ENCODE results near the gene LYZL6.

LYZL6 gene, protein sequence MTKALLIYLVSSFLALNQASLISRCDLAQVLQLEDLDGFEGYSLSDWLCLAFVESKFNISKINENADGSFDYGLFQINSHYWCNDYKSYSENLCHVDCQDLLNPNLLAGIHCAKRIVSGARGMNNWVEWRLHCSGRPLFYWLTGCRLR

DNA sequence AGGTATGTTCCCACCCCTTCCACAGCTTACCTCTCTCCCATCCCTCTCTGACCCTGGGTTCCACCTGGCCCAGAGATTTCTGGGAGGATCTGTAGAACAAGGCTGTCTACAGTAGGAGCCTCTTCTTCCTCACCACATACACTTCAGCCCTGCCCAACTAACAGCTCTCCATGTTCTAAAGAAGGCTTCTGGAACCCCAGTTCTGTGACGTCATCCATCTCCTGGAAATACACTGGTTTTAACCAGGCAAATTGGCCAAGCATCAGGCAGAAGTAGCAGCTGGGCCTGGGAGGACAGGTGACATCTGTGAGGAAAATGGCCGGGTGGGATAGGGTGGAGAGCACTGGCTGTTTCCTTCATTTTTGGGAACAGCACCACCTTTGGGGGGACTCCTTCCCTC, at the start of gene LYZL6:
TSS of gene LYZL6 (minus strand) at position 177 of the 400 bp plus-strand sequence. CDS start 4,357 bp downstream, outside the sequence.
- DNase-seq (ENCODE audit: low read depth): no peak

DNA sequence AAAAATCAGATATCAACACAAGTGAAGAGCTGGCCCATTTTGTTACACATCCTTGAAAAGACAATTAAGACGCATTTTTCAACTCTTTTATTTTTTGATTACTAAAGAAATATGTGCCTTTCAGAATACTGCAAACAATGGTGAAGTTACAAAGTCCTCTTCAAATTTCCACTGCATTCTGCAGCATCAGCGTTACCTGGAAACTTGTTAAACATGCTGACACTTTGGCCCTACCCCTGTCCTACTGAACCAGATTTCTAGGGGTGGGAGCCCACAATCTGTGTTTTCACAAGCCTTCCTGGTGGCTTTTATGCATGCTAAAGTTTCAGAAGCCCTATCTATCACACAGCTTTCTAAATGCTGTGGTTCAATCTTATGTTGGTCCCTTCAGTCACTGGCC, 47.6 kb upstream of the LYZL6 start:
- no peak for DNase-seq (ENCODE audit: low read depth)

DNA sequence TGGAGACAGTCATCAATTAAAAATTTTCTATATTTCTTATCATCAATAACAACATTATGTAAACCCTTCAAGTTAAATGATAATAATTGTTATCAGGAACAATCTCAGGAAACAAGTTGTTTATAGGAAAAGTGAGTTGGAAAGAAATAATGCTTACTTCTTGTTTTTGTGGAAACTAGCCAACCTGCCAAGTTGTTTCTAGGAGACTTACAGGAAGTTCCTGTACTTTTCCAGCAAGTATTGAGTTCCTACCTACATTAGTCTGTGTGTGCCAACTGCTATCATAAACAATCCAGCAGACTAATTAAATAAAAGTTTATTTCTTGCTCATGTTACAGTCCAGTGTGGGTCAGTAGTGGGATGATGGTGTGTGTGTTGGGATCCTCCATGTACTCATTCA, 44.7 kb upstream of the LYZL6 start:
- DNase-seq (ENCODE audit: low read depth): no peak

DNA sequence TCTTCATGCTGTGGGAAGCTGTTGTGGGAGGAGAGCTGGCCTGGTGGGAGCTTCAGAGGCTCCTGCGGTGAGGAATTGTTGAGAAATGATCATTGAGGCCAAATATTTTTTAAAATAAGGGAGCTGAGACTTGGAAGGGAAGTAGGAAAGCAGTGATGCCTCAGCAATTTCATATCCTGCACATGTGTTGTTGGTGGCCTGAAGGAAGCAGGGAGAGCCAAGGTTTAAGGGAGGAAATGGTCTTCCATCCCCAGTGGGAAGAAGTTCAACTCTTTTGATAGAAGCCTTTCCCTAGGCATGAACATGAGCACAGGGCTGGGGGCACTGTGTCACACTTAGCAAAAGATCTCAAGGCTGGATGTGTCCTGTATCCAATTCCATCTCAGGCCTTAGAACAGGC, 43.1 kb upstream of the LYZL6 start, which contains the start of gene CCL14:
TSS of gene CCL14 (minus strand) at position 87 of the 400 bp plus-strand sequence. CDS start at position 7, 80 bp downstream.
- DNase-seq (ENCODE audit: low read depth): no peak

DNA sequence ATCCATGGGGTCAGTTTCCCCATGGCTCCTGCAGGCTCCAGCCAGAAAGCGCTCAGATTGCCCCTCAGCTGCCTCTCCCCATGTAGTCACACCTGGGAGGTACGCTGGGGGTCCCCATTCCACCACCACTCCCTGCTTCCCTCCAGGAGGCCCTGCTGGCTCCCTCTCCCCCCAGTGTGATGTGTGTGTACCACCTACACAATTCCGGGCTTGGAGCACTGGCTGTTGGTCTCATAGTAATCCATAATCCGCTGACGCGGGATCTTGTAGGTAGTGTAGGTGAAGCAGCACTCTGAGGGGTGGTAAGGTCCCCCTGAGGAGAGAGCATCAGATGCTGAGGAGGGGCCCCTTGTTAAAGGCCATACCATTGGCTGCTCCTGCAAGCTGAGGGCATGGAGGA, 40.6 kb upstream of the LYZL6 start:
- no peak for DNase-seq (ENCODE audit: low read depth)

DNA sequence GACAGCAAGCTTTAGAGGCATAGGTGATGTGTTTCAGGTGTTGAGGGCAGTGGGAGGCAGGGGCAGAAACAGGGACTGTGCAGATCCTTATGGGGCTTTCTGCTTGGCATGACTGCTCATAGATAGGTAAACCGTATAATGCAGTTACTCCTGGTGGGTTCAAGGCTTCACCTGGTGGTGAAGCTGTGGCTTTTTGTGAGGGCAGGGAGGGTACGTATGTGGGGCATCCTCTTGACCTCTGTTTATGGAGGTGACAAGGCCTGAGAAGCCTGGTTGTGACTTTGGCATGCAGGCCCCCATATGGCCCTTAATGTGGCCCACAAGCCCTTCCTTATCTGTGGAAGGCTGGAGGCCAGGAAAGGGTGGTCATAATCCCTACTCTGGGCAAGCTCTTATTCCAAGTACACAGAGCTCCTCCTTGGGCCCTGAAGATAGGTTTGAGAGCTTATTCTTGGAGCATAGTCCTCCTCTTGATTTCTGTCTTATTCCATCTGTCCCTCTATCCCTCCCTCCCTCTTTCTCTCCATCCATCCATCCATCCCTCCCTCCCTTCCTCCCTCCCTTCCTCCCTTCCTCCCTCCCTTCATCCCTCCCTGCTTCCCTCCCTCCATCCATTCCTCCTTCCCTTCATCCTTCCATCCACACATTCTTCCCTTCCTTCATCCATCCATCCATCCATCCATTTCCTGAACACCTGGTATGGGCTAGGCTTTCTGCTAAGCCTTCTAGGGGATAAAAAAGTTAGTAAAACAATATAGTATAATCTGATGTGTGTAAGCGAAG, 39.1 kb upstream of the LYZL6 start:
- DNase-seq (ENCODE audit: low read depth): no peak

DNA sequence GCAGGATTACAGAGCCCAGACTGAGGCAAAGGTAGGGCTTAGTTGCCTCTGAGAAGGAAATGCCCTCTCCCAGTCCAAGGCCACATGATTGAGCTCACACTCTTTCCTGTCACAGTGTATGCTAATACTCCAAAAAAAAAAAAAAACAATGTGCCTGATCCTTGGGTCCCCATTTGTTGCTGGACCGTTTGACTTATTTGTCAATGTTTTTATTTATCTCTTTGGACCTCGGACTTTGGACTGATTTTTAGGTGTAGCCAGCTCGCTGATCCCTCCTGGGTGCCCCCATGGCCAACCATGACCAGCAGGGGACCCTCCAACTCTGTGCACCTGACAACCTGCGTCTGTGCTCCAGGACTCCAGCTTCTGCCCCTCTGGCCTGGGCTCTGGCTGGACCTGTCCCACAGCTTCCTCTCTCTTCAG, 38.4 kb upstream of the LYZL6 start:
- no peak for DNase-seq (ENCODE audit: low read depth)

DNA sequence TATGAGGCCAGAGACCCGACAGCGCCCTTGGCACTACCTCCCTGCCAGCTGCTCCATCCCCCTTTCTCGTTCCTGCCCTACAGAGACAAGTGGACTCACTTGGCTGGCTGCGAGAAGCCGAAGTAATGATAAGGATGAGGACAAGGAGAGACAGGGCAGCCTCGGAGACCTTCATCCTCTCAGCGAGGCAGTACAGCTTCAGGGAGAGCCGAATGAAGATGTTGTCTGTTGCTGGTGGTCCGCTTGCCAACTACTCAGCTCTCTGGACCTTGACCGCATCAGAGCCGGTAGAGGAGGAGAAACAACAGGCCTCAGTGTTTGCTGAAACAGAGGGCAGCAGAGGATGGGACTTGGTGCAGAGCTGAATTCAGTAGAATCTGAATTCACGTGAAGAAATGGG, 37.7 kb upstream of the LYZL6 start, which contains the start of gene CCL16:
TSS of gene CCL16 (minus strand) at position 252 of the 400 bp plus-strand sequence. CDS start at position 175, 77 bp downstream.
- no peak for DNase-seq (ENCODE audit: low read depth)

DNA sequence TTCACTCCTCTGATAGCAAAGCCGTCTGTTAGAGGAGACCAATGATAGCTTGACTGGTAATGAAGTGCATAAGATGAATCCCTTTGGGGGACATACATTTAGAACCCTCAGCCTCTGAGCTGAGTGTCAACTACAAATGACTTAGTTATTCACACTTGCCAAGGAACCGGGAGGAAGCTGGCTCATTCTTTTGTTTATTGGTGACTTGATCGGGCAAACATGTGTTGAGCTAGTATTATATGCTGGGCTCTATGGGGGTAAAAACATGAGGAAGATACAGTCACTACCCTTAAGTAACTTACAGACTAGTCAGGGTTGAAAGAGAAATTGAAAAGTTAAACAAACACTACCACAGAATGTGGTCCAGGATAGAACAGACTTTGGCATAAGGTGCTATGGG, 34.8 kb upstream of the LYZL6 start:
- no peak for DNase-seq (ENCODE audit: low read depth)

DNA sequence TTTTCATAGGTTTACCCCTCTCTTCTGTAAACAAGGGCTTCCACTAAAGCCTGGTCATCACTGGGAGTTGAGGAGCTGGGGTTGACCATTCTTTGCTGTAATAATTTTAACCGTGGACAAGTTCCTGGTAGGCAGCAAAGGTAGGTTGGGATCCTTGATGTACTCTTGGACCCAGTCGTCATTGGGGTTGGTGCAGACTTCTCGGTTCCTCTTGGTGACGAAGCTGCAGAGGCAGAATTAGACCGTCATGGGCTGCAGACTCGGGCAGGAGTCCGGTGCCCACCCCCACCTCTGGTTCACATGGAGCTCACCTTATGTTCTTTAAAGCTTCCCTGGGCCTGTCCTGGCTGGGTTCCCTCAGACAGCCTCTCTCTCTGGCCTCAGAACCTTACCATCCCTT, 34.0 kb upstream of the LYZL6 start:
- DNase-seq (ENCODE audit: low read depth): no peak

DNA sequence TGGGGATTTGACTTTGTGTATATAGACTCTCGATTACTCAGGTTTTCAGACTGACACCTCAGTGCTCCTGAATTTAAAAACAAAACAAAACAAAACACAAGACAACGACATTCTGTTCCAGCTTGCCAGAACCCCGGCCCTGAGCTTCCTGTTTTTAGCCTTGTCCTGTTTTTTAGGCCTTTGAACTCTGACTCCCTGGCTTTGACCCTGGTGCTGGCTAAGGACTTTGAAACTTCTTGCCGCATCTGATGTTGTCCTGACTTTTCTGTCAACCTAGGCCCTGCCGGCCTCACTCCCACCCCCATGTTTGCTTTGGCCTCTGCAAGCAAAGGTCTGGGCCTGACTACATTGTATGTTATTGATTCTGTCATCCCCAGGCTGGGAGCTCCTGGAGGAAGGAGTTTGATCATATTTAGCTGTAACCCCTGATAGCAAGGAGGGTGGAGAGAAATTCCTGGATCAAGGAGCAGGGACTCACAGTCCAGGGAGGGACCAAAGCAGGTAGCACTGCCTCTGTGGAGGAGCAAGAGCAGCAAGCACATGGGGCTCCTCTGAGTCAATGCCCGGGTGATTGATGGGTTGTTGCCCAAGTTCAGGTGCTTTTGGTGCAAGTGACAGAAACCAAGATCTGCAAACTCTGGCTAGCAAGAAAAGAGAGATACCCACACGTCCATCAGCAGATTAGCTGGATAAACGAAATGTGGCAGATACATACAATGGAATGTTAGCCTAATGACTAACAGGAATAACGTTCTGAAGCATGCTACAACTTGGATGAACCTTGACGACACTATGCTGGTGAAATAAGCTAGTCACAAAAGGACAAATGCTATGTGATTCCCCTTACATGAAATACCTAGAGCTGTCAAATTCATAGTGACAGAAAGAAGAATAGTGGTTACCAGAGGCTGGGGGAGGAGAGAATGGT, 30.1 kb upstream of the LYZL6 start:
- DNase-seq (ENCODE audit: low read depth): no peak

DNA sequence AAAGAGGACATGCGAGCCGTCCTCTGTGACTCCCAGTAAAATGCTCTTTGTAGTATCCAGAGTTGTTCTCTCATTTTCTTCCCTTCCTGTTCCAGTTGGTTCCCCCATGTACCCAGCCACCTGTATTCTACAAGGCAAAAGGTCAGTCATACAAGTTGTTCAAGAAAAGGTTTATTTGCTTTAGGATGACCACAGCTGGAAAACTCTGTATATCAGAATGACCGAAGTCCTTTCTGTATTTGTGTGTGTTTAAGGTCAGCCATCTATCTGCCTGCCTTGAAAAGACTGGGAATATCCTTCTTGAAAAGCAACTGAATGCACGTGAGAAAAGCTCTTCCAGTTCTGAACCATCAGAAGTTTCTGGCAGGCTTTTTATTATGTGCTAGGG, 29.4 kb upstream of the LYZL6 start:
- no peak for DNase-seq (ENCODE audit: low read depth)

DNA sequence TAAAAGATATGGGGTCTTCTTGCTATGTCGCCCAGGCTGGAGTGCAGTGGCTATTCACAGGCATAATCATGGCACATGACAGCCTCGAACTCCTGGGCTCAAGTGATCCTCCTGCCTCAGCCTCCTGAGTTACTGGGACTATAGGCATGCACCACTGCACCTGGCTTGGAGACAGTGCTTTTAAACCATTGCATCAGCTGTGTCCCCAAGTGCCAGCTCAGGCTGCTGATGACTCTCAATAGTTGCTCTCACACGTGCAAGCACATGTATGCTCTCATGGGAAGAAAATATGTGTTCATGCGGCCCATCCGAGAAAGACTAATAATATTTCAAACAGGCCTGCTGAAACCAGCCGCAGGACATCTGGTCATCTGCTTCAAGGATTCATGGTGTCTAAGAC, 29.0 kb upstream of the LYZL6 start:
- DNase-seq (ENCODE audit: low read depth): no peak

DNA sequence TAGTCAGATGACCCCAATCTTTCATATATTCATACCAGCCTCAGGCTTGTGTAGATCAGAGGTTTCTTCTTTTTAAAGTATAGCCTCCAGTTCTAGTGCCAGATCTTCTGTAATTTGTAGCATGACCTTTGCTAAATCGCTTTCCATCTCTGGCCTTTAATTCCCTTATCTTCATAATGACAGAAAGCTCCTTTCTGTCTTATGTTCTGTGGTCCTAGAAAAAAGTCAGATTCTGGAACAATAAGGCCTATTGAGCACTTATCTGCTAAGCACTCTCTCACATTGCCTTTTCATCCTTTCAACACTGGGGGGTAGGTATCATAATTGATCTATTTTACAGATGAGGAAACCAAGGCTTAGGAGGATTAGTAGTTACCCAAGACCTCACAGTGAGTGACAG, 28.6 kb upstream of the LYZL6 start:
- no peak for DNase-seq (ENCODE audit: low read depth)

DNA sequence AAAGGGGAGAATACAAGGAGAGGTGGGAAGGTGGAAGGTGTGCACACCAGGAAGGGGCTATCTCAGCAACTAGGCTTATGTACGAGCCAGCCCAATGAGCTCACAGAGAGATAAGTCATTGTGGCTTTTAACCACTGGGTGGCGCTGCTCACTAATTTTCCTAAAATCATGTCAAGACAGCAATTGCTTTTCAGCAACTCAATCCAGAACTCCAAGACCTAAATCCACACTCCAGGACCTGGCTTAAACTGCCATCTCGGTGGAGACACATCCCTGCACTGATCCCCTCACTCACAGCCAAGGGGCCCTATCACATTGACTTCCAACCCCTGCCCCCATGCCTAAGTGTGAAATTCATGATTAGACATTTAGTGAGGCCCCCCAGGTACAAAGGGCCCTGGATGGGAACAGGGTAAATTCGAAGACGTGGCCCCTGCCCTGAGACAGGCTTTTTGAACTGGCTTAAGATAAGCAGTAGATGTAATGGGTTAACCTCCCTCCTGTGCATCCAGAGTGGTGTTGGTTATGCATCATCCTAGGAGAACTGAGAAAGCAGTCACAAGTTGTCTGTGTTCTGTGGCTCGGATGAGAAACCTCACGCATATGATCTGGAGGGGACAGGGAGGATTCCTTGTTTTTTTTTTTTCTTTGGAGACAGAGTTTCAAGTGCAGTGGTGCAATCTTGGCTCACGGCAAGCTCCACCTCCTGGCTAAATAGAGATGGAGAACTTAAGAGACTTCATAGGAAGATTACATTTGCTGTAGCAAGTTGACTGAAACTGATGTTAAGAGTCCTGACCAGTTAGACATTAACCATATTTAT, 26.3 kb upstream of the LYZL6 start:
- peak; percentile 31 for DNase-seq (ENCODE audit: low read depth)

DNA sequence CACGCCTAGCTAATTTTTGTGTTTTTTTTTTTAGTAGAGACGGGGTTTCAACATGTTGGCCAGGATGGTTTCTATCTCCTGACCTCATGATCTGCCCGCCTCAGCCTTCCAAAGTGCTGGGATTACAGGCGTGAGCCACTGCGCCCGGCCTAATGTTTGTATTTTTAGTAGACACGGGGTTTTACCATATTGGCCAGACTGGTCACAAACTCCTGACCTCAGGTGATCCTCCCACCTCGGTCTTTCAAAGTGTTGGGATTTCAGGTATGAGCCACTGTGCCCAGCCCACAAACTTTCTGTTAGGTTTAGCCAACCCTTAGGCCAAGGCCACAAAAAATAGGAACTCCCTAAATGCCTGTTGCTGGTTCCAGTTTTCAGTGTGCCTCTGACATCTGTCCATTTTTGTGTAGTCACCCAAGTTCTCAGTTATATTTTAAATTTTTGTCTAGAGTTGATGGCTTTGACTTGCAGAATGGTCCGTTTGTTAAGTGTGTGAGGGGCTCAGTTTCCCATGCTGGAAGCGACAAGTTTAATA, 25.1 kb upstream of the LYZL6 start:
- no peak for DNase-seq (ENCODE audit: low read depth)

DNA sequence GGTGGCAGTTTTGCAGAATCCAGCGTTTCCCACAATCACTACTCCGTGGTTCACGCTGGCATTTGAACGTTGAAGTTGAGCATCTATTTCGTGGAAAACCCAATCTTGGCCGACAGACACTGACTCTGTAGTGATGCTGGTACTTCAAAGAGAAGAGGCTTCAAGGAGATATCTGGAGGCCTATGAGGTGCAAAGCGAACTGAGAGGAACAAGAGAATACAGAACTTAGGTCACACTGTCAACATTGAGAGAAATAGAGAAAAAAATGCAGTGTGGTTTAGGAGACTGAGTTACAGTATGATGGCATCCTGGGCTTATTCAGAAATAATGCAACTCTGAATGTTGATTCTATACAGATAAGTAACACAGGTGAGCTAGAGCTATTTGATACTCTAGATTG, 21.8 kb upstream of the LYZL6 start:
- no peak for DNase-seq (ENCODE audit: low read depth)

DNA sequence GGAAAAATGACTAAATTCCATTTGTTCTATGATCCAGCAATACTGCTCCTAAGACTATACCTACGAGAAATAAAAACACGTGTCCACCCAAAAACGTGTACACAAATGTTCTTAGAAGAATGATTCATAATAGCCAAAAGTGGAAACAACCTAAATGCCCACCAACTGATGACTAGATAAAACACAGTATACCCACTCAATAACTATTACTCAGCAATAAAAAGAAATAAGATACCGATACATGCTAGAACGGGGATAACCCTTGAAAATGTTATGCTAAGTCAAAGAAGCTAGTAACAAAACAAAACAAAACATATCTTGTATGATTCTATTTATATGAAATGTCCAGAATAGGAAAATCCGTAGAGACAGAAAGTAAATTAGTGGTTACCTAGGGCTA, 20.1 kb upstream of the LYZL6 start:
- DNase-seq (ENCODE audit: low read depth): no peak

DNA sequence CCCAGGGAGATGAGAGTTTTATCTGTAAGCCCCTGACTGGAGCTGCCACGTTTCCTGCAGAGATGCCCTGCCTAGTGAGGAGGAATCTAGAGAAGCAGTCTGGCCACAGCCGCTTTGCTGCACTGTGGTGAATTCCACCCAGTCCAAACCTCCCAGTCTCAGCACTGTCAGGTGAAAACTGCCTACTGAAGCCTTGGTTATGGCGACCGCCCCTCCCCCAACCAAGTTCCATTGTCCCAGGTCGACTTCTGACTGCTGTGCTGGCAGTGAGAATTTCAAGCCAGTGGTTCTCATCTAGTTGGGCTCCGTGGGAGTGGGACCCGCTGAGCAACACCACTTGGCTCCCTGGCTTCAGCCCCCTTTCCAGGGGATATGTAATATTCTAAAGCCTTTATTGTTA, 10.2 kb upstream of the LYZL6 start:
- DNase-seq (ENCODE audit: low read depth): no peak

DNA sequence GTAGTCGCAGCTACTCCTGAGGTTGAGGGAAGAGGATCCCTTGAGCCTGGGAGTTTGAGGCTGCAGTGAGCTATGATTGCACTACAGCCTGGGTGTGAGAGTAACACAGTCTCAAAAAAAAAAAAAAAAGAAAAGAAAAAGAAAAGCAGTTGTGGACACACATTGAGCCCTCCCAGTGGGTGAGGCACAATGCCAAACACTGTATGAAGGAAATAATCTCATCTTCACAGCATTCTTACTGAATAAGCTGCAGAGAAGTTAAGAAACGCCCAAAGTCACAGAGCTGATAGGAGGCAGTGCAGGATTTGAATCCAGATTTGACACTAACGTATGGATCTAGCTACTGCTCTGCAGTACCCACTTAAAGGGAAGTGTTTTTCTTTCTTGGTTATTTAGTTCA, 5.9 kb upstream of the LYZL6 start:
- DNase-seq (ENCODE audit: low read depth): no peak

DNA sequence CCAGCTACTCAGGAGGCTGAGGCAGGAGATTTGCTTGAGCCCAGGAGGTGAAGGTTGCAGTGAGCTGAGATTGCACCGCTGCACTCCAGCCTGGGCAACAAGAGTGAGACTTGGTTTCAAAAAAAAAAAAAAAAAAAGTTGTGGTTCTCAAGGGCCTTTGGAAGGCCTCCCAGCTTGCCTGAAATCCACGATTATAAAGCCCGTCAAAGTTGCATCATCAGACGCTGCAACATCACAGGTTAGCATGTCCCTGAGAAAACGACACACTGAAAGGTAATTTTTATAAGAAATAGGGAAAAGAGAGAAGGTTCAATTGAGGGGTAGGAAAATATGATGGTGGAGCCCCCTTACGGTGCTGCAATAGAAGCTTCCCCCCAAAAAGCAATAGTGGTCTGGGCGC, 4.6 kb upstream of the LYZL6 start:
- DNase-seq (ENCODE audit: low read depth): no peak

All from stimulated activated CD8-positive, alpha-beta memory T cell treated with anti-CD3 and anti-CD28 coated beads, Interleukin-12 subunit alpha, Interleukin-12 subunit beta, amount 100 ng/mL, for 4 hours (primary cell).